ENCODE data around the gene WBP2.

Gene WBP2

DNA sequence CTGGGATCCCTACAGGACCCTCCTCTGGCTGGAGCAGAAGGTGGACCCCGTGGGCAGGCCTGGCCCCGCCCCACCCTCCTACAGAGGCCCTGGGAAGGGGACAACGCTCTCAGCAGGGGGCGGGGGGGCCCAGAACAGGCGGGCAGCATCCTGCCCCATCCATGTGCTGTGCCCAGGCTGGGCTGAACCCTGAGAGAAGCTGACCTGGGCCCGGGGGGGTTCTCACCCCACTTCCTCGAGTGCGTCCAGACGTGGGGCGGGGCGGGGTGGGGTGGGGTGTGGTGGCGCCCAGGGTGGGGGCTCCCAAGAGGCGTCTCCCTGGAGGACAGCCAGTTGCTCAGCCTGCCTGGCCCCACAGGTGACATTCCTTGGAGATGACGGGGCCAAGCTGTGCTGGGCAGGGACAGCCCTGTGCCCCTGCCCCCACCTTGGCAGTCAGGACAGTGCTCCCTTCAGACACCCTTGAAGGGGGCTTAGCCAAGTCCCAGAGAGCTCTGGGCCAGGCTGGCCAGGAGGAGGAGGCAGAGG, 10.5 kb downstream of the WBP2 start:
- no peak for DNase-seq (ENCODE audit: low spot score)

DNA sequence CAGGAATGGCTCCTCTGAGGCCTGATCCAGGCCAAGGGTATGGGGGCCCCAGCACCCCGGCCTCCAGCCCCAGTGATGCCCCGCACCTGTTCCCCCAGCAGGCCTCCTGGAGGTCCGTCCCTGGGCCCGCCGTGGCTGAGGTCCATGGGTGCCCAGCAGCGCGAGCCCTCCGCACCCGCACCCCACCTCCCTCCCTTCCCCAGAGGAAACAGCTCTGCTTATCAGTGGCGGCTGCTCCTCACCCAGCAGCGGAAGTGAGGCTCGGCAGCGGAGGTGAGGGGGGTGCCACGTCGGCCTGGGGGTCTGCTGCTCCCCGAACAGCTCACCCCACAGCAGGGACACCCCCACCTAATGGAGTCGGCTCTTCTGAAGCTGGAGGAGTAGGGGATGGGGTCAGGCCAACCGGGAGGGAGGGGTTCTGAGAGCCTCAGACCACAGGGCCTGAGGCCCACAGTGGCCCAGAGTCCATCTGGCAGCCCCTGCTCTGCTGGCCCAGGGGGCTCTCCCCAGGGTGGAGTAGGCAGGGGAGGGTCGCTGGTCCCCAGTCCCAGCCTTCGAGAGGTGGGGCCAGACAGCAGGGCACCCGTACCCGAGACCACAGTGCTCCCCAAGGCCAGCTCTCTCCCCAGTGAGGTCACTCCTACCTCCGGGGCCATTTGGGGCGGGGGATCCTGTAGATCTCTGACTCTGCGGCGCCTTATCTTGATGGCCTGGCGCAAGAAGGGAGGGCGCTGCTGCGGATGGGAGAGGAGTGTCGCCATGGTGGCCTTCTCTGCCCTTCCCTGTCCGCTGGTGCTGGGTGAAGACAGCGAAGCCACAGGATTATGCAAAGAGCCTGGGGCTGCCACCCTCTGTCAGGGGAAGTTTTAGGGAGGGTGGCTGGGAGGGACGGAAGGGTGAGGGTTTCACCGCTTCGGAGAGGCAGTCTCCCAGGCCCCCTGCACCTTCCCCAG, 11.3 kb downstream of the WBP2 start, which contains the start of gene UNC13D:
Gene UNC13D, minus strand, starts transcription at position 828 of the 953 bp plus-strand sequence. Its CDS starts 67 bp downstream, at position 761.
- no peak for DNase-seq (ENCODE audit: low spot score)

DNA sequence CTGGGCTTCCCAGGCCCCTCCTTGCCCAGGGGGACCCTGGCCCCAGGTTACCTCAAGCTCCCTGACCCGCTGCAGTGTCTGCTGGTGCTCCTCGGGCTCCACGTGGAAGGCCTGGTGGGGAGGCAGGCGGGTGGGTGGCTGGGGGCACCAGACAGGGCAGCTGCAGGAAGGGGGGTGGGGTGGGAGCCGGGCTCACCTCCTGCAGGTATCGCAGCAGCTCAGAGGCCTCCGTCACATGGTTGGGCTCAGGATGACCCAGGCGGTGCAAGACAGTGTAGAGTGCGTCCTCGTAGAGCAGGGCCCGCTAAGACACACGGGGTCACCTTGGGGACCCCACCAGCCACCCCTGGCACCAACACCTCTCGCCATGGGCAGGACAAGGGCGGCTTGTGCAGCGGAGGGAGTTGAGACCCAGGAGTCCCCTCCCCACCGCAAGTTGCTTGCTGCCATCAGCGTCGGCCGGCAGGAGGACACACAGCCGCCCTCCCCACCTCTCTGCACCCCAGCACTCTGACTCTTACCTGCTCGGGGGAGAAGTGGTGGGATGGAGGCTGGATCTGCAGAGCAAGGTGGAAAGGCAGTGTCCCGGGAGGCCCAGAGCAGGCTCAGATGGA, 12.1 kb downstream of the WBP2 start:
- DNase-seq (ENCODE audit: low spot score), result no peak

DNA sequence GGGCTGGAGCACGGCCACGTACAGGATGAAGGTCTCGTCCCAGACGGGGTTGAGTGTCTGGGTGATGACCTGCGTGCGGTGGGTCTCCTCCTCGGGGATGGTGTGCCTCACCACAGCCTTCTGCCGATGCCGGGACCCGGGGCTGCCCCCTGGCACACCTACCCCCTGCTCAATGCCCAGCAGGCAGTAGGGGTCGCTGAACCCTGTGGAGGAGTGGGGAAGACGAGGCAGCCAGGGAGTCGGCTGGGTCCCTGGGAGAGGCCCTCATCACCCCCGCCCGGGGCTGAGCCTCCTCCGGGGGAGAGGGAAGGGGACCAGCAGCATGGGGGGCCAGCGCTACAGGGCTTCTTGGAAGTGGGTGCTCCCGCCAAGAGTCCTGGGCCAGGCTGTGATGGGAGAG, 12.7 kb downstream of the WBP2 start:
- DNase-seq (ENCODE audit: low spot score), result no peak

DNA sequence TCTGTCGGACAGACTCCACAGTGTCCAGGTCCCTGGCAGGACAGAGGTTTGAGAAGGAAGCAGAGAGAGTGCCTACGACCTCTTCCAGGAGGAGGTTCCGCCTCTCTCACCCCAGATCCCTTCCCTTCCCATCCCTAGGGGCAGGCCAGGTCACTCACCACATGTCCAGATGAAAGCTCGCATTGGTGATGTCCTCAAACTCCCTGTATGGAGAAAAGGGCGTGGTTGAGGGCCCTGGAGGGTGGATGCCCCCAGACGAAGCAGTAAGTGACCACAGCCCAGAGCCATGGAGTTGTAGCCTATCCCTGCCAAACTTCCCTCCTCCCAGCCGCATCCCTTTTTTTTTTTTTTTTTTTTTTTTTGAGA, 14.4 kb downstream of the WBP2 start:
- DNase-seq (ENCODE audit: low spot score), result no peak

DNA sequence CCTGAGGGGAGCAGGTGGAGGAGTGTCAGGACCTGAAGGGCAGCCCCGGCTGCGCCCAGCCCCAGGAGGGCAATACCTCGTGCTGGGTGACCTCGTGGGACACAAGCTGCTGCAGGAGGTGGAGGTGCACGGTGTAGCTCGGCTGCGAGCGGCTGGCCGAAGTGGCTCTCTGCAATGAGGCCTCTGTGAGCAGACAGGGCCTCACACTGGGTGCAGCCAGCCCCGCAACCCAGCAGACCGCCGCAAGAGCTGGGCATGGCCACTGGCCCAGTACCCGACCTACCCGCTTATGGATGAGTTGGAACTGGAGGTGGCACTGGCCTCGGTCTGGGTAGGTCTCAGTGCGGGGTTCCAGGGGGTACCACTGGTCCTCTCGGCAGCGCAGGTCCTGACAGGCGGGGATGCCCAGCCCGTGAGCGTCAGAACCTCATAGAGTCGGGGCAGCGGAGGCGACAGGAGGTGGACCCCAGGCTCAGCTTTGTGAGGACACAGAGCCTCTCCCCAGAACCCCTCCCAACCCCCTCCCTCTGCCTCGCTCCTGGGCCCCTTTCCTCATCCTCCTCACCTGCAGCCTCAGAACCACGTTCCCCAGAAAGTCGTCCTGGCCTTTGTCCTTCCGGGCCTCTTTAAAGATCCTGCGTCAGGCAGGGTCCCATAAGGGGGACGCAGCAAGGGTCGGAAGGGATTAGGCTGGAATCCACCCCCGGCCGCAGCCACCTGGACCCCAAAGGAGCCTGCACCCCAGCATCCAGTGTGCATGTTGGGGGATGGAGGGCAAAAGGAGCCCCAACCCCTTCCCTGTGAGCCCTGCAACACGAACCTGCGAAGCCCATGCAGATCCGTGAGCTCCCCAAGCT, 15.0 kb downstream of the WBP2 start:
- DNase-seq (ENCODE audit: low spot score), result no peak

DNA sequence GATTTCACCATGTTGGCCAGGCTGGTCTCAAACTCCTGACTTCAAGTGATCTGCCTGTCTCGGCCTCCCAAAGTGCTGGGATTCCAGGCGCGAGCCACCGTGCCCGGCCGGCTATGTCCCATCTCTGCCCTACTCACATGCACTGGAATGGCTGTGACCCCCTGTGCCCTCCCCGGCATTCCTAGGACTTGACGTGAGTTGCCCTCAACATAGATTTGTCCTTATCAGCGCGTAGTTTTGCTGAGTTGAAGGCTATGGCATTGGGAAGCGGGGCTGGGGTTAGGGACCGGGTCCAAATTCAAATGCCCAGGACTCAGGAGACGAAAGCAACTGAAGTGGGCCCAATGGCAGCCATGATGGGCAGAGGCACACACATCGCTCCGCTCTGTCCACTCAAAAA, 16.7 kb downstream of the WBP2 start:
- no peak for DNase-seq (ENCODE audit: low spot score)

DNA sequence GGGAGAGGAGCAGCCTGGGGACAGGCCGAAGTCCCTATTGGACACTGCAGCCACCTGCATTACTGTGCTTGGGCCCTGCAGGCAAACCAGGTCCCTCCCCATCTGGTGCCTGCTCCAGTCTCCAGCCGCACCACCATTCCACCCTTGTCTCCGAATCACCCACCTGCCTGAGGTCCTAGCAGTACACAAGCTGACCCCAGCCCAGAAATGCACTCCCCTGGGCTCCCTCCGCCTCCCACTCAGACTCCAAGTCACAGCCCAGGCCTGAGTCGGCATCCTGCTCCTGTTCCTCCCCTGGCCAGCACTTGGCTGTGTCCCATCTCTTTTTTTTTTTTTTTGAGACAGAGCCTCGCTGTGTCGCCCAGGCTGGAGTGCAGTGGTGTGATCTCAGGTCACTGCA, 17.2 kb downstream of the WBP2 start:
- no peak for DNase-seq (ENCODE audit: low spot score)

DNA sequence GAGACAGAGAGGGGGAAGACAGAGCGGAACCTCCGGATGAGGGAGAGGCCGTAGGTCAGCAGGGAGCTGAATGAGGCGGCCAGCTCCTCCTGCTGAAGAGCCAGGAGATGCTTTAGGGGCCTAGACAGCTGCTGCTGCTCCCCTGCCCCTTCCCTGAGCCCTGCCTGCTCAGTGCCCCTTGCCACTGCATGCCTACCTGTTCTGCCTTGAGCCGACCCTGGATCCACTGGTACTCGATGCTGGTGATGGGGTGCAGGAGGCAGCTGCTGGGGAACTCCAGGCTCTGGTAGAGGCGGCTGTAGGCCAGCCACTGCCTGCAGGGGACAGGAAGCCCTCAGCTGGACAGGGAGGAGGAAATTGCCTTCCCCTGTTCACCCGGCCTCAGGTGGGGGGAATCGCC, 18.5 kb downstream of the WBP2 start:
- DNase-seq (ENCODE audit: low spot score), result no peak

DNA sequence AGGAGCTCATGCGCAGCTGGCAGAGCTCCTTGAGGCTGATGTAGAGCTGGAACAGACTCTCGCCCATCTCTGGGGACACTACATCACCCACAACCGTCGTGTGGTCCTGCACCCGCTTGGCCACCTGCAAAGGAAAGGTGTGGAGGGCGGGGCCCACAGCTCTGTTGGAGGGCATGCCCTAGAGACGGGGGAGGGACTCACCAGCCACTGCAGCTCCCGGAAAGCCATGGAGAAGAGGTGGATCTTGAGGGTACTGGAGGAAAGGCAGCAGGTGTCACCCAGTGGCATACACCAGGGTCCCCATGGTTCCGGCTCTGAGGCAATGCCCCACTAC, 19.5 kb downstream of the WBP2 start:
- no peak for DNase-seq (ENCODE audit: low spot score)

DNA sequence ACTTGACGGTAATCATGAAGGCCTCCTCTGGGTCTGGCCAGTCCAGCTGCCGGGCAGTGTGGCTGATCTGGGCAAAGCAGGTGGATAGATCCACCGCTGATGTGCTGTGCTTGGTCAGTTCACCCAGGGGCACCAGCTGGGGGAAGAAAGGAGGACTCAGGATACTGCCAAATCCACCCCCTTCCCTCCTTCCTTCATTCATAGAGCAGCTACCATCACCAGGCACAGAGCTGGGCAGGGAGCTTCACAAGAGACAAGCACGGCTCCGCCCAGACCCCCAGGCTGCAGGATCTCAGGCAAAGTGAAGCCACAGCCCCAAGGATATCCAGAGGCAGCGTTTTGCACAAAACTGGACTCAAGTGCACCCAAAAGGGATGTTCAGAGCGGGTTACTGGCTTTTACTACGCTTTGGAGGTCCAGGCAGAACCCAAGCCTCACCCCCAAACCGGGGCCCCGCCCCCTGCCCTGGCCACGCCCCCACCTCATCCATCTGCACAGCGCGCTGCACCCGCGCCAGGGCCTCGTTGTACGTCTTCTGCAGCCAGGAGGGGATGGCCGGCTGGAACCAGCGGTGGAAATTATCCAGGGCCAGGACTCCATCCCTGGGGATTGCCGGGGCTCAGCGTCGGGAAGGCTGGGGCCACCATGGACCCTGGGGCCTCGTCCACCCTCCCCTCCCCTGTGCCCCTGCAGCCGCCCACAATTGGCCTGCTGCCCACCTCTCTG, 20.0 kb downstream of the WBP2 start:
- DNase-seq (ENCODE audit: low spot score), result no peak

DNA sequence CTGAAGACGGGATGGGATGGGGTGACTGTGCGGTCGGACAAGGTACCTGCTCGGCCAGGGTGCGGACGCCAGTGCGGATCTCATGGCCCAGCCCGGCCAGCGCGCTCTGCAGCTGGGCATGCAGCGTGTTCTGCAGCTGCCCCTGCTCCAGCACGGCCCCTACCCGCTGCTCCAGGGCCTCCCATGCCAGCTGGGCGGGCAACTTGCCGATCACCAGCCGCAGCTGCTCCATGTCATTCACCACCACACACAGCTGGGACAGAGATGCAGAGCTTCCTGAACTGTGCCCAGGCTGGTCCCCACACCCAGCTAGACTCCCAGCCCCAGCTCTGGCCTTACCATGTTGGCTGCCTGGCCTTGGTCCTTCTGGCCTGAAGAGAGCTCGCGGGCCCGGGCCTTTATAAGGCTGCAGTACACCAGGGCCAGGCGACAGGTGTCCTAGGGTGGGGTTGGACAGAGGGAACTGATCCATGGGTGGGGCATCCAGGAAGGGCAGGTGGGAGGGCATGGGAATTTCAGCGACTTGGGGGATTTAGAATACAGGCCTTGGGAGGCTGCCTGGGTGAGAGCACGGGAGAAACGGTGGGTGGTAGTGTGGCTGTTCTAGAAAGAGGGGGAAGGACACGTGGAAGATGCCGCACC, 20.7 kb downstream of the WBP2 start:
- DNase-seq (ENCODE audit: low spot score), result peak; percentile 64

DNA sequence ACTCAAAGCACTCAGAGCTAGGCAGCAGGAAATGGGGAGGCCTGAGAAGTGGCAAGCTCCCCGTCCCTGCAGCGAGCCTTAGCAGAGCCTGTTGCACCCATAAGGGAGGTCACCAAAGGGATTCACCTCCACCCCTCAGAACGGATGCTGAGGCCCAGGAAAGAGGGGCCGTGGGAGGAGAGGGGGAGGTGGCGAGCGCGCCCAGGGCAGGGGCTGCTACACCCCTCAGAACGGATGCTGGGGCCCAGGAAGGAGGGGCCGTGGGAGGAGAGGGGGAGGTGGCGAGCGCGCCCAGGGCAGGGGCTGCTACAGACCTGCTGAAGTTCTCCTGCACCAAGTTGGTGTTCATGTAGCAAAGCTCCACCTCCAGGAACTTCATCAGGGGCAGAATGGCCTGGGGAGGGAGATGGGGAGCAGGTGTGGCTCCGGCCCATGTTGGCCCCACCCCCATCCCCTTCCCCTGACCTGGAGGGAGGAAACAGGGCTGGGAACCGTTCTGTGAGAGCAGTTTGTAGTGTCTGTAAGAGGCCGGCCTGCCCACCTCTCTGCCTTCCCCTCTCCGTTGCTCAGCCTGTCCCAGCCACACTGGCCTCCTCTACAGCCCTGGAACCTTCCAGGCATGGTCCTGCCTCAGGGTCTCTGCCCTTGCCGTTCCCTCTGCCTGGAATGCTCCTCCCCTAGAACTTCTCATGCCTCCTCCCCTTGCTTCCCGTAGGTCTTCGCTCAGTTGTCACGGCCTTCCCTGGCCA, 22.3 kb downstream of the WBP2 start:
- no peak for DNase-seq (ENCODE audit: low spot score)

DNA sequence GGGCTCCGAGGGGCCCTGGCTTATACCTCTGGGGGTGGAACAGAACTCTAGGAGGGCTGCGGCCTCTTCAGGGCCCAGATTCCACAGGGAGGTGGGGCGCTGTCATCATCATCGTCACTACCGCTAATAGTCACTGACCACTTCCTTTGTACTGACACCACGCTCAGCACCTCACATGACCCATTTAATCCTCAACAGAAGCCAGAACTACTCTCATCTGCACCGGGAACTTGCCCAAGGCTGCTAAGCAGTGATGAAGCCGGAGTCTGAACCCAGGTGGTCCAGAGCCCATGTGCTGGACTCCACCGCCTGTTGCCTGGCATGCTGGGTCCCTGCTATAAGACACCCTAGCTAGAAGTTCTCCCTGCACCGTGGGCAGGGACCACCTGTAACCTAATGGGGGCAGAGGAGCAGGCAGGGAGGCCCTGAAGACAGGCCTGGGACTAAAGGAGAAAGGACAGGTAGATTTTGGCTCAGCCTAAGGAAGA, 22.9 kb downstream of the WBP2 start:
- no peak for DNase-seq (ENCODE audit: low spot score)

DNA sequence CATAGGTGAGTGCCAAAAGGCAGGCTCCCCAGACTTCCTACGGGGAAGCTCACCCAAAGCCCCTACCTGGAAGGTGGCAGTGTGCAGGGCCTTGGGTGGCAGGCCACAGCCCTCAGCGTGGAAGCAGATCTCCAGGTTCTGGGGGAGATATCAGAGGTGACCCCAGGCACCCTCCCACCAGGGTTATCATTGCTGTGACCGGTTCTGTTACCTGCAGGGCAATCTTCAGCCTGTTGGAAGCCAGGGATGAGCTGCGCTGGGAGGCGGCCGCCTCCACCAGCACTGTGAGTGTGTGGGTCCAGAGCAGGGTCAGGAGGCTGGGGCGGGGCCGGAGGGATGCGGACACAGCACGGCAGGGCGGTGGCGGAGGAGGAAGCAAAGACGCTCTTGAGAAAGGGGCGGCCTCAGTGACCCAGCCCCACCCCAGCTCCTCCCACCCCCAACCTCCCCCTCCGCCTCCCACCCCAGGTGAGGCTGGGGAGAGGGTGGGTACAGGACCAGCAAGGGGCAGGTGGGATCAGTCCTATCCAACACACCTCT, 24.0 kb downstream of the WBP2 start:
- no peak for DNase-seq (ENCODE audit: low spot score)

DNA sequence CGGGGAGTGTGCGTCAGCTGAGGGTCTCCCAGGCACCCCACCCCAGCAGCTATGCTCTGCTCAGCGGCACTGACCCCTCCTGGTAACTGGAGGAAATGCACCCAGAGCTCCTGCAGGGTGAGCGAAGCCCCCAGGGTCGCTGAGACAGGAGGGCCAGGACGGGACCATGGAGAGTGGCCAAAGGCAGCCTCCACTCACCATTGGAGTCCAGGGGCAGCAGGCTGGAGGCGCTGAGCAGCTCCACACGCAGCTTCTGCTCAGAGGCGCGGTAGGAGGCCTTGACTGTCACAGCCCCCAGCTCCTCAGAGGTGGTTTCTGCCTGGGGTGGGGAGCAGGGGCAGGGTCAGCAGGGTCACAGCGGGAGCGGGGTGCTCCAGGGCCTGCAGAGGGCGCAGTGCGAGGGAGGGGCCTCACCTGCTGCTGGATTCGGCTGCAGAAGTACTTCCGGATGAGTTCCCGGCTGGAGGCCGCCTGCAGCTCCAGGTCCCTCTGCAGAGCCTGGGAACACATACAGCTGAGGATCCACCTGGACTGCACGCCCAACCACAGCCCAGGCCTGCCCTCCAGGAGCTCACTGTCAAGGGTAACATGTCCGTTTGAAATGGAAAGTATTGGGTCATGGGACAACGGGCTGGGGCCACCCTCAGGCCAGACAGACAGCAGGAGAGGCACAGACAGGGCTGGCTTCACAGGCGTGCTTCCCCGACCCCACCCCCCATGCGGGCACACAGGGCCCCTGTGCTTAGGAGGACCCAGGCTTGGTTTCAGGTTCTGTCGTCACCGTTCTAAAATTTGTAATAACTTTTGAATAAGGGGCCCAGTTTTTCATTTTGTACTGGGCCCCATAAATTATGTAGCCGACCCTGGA, 24.7 kb downstream of the WBP2 start:
- DNase-seq (ENCODE audit: low spot score), result no peak

DNA sequence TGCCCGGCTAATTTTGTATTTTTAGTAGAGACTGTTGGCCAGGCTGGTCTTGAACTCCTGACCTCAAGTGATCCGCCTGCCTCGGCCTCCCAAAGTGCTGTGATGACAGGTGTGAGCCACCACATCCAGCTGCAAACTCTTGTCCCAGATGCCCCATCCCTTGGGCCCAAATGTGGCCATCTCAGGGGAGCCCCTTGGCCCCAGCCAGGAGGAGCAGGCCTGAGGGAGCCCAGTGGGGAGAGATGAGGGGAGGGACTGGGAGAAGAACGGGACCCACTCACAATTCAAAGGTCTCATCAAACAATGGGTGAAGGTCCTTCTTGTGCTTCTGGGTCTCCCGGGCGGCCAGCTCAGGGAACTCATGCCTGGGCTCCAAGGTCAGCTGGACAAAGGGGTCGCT, 25.4 kb downstream of the WBP2 start:
- no peak for DNase-seq (ENCODE audit: low spot score)

DNA sequence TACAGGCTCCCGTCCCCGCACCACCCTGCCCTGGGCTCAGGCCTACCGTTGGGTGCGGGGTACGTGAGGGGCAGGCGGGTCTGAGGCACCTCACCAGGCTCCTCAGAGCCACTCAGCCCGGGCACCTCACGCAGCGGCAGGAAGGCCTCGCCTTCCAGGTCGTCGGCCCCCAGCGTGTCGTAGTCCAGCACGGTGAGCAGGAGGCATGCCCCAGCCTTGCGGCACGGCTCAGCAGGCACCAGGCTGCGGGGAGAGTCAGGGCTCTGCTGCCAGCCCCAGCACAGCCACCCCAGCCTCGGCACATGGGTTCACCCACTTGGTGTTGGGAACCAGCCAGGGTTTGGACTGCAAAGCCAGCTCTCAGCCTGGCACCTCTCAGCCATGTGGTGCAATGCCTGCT, 26.4 kb downstream of the WBP2 start:
- DNase-seq (ENCODE audit: low spot score), result no peak

DNA sequence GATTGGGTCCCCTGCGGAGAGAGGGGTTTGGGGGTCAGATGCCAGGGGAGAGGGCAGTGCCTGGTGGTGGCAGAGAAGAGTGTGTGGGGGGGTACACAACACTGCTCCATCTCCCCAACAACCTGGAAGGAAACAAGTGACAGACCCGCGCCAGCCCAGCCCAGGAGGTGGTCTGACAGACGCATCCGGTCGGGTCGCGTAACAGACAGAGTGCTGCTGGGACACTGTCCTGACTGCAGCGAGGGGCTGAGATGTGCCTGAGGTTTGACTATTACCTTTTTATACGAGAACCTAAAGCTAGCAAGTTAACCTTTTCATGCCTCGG, 27.1 kb downstream of the WBP2 start:
- no peak for DNase-seq (ENCODE audit: low spot score)

Measured in putamen (tissue), 1 donor.